GM12878 (cell line): ENCODE measurements around the gene ARHGEF11. TPM values are rescaled to one million over a fixed set of nuclear protein-coding genes. Genes with fewer than 3 reads are reported as not detected.

Experiments used
- ATAC-seq: fragments of 200-7000 bp; cut with Tn5 transposase; 3 replicates; pipeline ENCODE4 v1.9.1; 2020; ENCODE audit warnings: mild to moderate bottlenecking, moderate library complexity
- BruUV-seq: library from RNA; stranded (reverse); fragments of 400-500 nt; replicated peaks from 2 replicates; lab custom pipeline; 2021; lab: Mats Ljungman, UMichigan
- CTCF ChIA-PET: fragments of 300-600 bp; sonication (Branson Sonifier 250); formaldehyde crosslinking; extraction: SDS; loops from one replicate; lab custom pipeline; 2021; ENCODE audit warnings: inconsistent platforms; lab: Yijun Ruan, JAX
- POLR2A ChIA-PET: fragments of 350-600 bp; formaldehyde crosslinking; extraction: SDS; loops from one replicate; lab custom pipeline; 2021; ENCODE audit warnings: inconsistent platforms; lab: Charles Lee
- RAD21 ChIA-PET: fragments of 300-600 bp; sonication (Branson Sonifier 250); formaldehyde crosslinking; loops from one replicate; lab custom pipeline; 2023; ENCODE audit warnings: antibody characterized with exemption; ENCODE audit not compliant: unreplicated experiment; lab: Charles Lee
- SMC1A ChIA-PET: fragments of 300-600 bp; sonication (Branson Sonifier 250); formaldehyde crosslinking; loops from one replicate; lab custom pipeline; 2023; ENCODE audit not compliant: unreplicated experiment, uncharacterized antibody; lab: Charles Lee
- DNase-seq: peaks from one replicate; pipeline ENCODE4 v3.0.0-alpha.2; 2011; ENCODE audit warnings: low read depth, low spot score
- FAIRE-seq: peaks from 3 replicates; lab custom pipeline; 2011; peaks lifted over from hg19 to GRCh38; lab: Jason Lieb, UNC
- H2AFZ ChIP-seq: 2 replicates; pipeline ENCODE4 v1.6.0; 2011; ENCODE audit warnings: low read depth, low read length, control low read depth; ENCODE audit not compliant: control insufficient read depth
- H3K27ac ChIP-seq: 2 replicates; pipeline ENCODE4 v1.5.1; 2011; ENCODE audit warnings: control low read depth; ENCODE audit not compliant: control insufficient read depth, insufficient read depth
- H3K27me3 ChIP-seq, 2 experiments: replicated peaks in 1 of 2; 2 replicates each; pipeline versions ENCODE4 v1.6.0 to v1.6.1; 2011; ENCODE audit warnings: low read length in 1 of 2; ENCODE audit not compliant: control insufficient read depth in 2 of 2, insufficient read depth in 2 of 2
- H3K36me3 ChIP-seq, 2 experiments: 2 replicates each; pipeline ENCODE4 v1.5.1; 2011; ENCODE audit warnings: low read length in 1 of 2; ENCODE audit not compliant: control insufficient read depth in 2 of 2, insufficient read depth in 2 of 2
- H3K4me1 ChIP-seq: 2 replicates; pipeline ENCODE4 v1.6.1; 2011; ENCODE audit warnings: mild to moderate bottlenecking, low read length, moderate library complexity, mixed read lengths; ENCODE audit not compliant: control insufficient read depth, insufficient read depth
- H3K4me2 ChIP-seq: 2 replicates; pipeline ENCODE4 v1.6.0; 2011; ENCODE audit warnings: control low read depth; ENCODE audit not compliant: control insufficient read depth, insufficient read depth
- H3K4me3 ChIP-seq: fragments of 200-600 bp; sonication (generic); 2 replicates; pipeline ENCODE4 v1.5.1; 2016
- H3K79me2 ChIP-seq: 2 replicates; pipeline ENCODE4 v1.6.0; 2011; ENCODE audit warnings: low read length; ENCODE audit not compliant: control insufficient read depth, insufficient read depth
- H3K9ac ChIP-seq: 2 replicates; pipeline ENCODE4 v1.8.0; 2011; ENCODE audit warnings: low read length, control low read depth, mixed read lengths; ENCODE audit not compliant: control insufficient read depth, insufficient read depth
- H3K9me3 ChIP-seq: replicated peaks from 3 replicates; pipeline ENCODE4 v1.5.1; 2011; ENCODE audit warnings: mild to moderate bottlenecking, low read length; ENCODE audit not compliant: control insufficient read depth, insufficient read depth
- H4K20me1 ChIP-seq: 2 replicates; pipeline ENCODE4 v1.6.0; 2011; ENCODE audit not compliant: control insufficient read depth, insufficient read depth
- BMI1 ChIP-seq: fragments of 450-650 bp; IDR thresholded peaks from 2 replicates; pipeline ENCODE4 v1.6.1; 2016; ENCODE audit warnings: mild to moderate bottlenecking, moderate library complexity, borderline replicate concordance
- BRCA1 ChIP-seq: IDR thresholded peaks from 2 replicates; pipeline ENCODE4 v1.6.1; 2011; ENCODE audit warnings: low read depth, low read length, improper control_type of control experiment
- E2F8 ChIP-seq: fragments of 450-650 bp; IDR thresholded peaks from 2 replicates; pipeline ENCODE4 v1.6.1; 2018; ENCODE audit warnings: mild to moderate bottlenecking, low read depth, moderate library complexity; ENCODE audit not compliant: partially characterized antibody
- MYC ChIP-seq: IDR thresholded peaks from 2 replicates; pipeline ENCODE4 v1.6.1; 2011; ENCODE audit warnings: mild to moderate bottlenecking, low read length, moderate library complexity, inconsistent platforms; ENCODE audit not compliant: insufficient read depth, insufficient replicate concordance, insufficient read length, severe bottlenecking
- NFYB ChIP-seq: IDR thresholded peaks from 2 replicates; pipeline ENCODE4 v1.6.1; 2011; ENCODE audit warnings: low read depth, mild to moderate bottlenecking, low read length, improper control_type of control experiment, moderate library complexity; ENCODE audit not compliant: insufficient read depth
- POLR2AphosphoS5 ChIP-seq: IDR thresholded peaks from 2 replicates; pipeline ENCODE4 v1.6.1; 2011; ENCODE audit warnings: mild to moderate bottlenecking, low read length, inconsistent platforms
- YY1 ChIP-seq: IDR thresholded peaks from 2 replicates; pipeline ENCODE4 v1.6.1; 2011; ENCODE audit warnings: low read depth, mild to moderate bottlenecking, low read length
- ZZZ3 ChIP-seq: IDR thresholded peaks from 2 replicates; pipeline ENCODE4 v1.6.1; 2011; ENCODE audit warnings: low read depth; ENCODE audit not compliant: control insufficient read depth, insufficient read length
- WGBS: methylation state at CpG from one replicate; pipeline ENCODE4 v1.1.6; 2016; ENCODE audit warnings: low lambda C conversion rate; ENCODE audit not compliant: insufficient replicate concordance, insufficient coverage; ENCODE audit errors: missing lambda C conversion rate; 5-methylcytosine and 5-hydroxymethylcytosine counted together
- in situ Hi-C: fragments of 300-500 bp; cut with MboI; formaldehyde crosslinking; loops from 9 replicates; pipeline ENCODE4 v1.14.3; 2018; ENCODE audit warnings: mixed read lengths
- intact Hi-C: fragments of 100-400 bp; cut with micrococcal nuclease; formaldehyde crosslinking; loops from one replicate; pipeline ENCODE4 v1.14.2; 2022; ENCODE audit not compliant: unreplicated experiment
- polyA plus RNA-seq, 11 experiments: library from polyadenylated mRNA; depleted of rRNA in 4 of 11; unstranded in 6 of 11; stranded (reverse) in 5 of 11; fragments of >200 nt; fragmentation: Nextera tagmentation in 4 of 11; fragmentation: Illumina TruSeq in 1 of 11; extraction: Ambion mirVana in 4 of 11; extraction: Trizol in 1 of 11; gene quantifications; 1 replicate in 1 of 11; 2 replicates in 10 of 11; pipeline versions ENCODE4 v1.2.1 to v1.2.3, GENCODE V29; 2011 to 2016; ENCODE audit warnings: inconsistent platforms in 2 of 11, missing spikeins in 2 of 11, low read depth in 1 of 11
- total RNA-seq, 4 experiments: library from RNA; depleted of rRNA in 3 of 4; stranded (reverse); fragments of >200 nt in 3 of 4; fragmentation: Illumina TruSeq in 1 of 4; extraction: Trizol in 1 of 4; gene quantifications; 2 replicates each; pipeline versions ENCODE4 v1.2.1 to v1.2.3, GENCODE V29; 2013 to 2021

The ARHGEF11 gene
- total and polyA plus RNA-seq, 10 of the 15 experiments (the other 5 are each of a cell fraction or from before 2014, with no cell fraction given), result 0.05 to 12.7 (median 1.8) TPM

- H3K9ac ChIP-seq, result no peak overlapping the region
- no peaks in the 10 kb centered on the region for H3K36me3 ChIP-seq
- intact Hi-C loops (no loop called here), in situ Hi-C loops (no loop called here)
- BruUV-seq, result no TSS peak
- RAD21 ChIA-PET, result interaction anchor here (1.3 kb wide), 1 partner anchor 76 kb away, joined by 5 read pairs; no protein-coding TSS in a partner anchor
- SMC1A ChIA-PET, result interaction anchor here (1.3 to 2.1 kb wide), 2 partner anchors 15 to 42 kb away, joined by 4 read pairs; no protein-coding TSS in a partner anchor
- WGBS, result 74% methylated on average over 7 of the region's 7 CpGs
- no peaks in the 10 kb centered on the region for H3K4me1 ChIP-seq
- DNase-seq, result no peak
- no peaks in the 10 kb centered on the region; the same call in 1 of the 2 replicates for H4K20me1 ChIP-seq
- ATAC-seq, result no peak
- no peak overlapping the region for H3K4me3 ChIP-seq
- H2AFZ ChIP-seq, result no peak overlapping the region
- H3K4me2 ChIP-seq, result no peak overlapping the region
- POLR2A ChIA-PET, result no interaction called here
- no peak for FAIRE-seq
- TF ChIP-seq MYC (no peak), BRCA1 (no peak), BMI1 (no peak)
- CTCF ChIA-PET, result interaction anchor here (0.9 to 2.5 kb wide), 3 partner anchors 40 to 88 kb away, joined by 3 to 7 read pairs (median 3); no protein-coding TSS in a partner anchor
- no peaks in the 10 kb centered on the region for H3K9me3 ChIP-seq
- no peaks in the 10 kb centered on the region; the same call in 1 of the 2 replicates for H3K79me2 ChIP-seq
- no peaks in the 10 kb centered on the region for H3K27me3 ChIP-seq
- H3K27ac ChIP-seq, result no peak overlapping the region
Observed at GRCh38 chr1:156998840-156999500, 46.6 kb downstream of the ARHGEF11 start.

GRCh38 chr1:156998301-156998700 lies 47.2 kb downstream of the ARHGEF11 start:
- DNase-seq (no peak), ATAC-seq (no peak), FAIRE-seq (no peak)
- Histone ChIP-seq H3K4me1 (no peaks in the 10 kb centered on the region), H4K20me1 (no peaks in the 10 kb centered on the region), H3K9ac (no peak overlapping the region), H3K4me3 (no peak overlapping the region), H3K4me2 (no peak overlapping the region), H2AFZ (no peak overlapping the region), H3K36me3 (no peaks in the 10 kb centered on the region), H3K27me3 (no peaks in the 10 kb centered on the region), H3K27ac (no peak overlapping the region), H3K9me3 (no peaks in the 10 kb centered on the region), H3K79me2 (no peaks in the 10 kb centered on the region; the same call in 1 of the 2 replicates)
- ChIA-PET CTCF (interaction anchor here (0.9 to 2.5 kb wide), 2 partner anchors 41 to 76 kb away, joined by 3 to 7 read pairs; no protein-coding TSS in a partner anchor), POLR2A (interaction anchor here (0.6 kb wide), 1 partner anchor 24 kb away, joined by 3 read pairs; no protein-coding TSS in a partner anchor), SMC1A (interaction anchor here (1.3 kb wide), 1 partner anchor 42 kb away, joined by 4 read pairs; no protein-coding TSS in a partner anchor), RAD21 (interaction anchor here (1.3 kb wide), 1 partner anchor 76 kb away, joined by 5 read pairs; no protein-coding TSS in a partner anchor)
- intact Hi-C loops (no loop called here), in situ Hi-C loops (no loop called here)
- no peak for TF ChIP-seq ZZZ3
- TF ChIP-seq POLR2AphosphoS5, result no peak
- TF ChIP-seq NFYB, result no peak
- no peak for TF ChIP-seq YY1
- no peak for TF ChIP-seq E2F8
- WGBS, result 61% methylated on average over 3 of the region's 3 CpGs
- BruUV-seq, result no TSS peak
